Endothelial cell of umbilical vein (primary cell): ENCODE results near the gene COL26A1. TPM values are rescaled to one million over a fixed set of nuclear protein-coding genes. Genes with fewer than 3 reads are reported as not detected.

Experiments used
- BruUV-seq: library from RNA; stranded (reverse); fragments of 400-500 nt; replicated peaks from 2 replicates; lab custom pipeline; 2021; lab: Mats Ljungman, UMichigan
- CTCF ChIA-PET: fragments of 300-600, 350-600 bp; sonication (Branson Sonifier 250); formaldehyde crosslinking; loops from one replicate; lab custom pipeline; 2021; ENCODE audit warnings: antibody characterized with exemption, inconsistent platforms; lab: Charles Lee
- POLR2A ChIA-PET: fragments of 300-600, 350-600 bp; sonication (Branson Sonifier 250); formaldehyde crosslinking; loops from one replicate; lab custom pipeline; 2021; ENCODE audit warnings: antibody characterized with exemption, inconsistent platforms; lab: Charles Lee
- DNase-seq: peaks from one replicate; pipeline ENCODE4 v3.0.0-alpha.2; 2011; ENCODE audit warnings: low read depth, low spot score
- FAIRE-seq: peaks from 2 replicates; lab custom pipeline; 2011; peaks lifted over from hg19 to GRCh38; lab: Jason Lieb, UNC
- H2AFZ ChIP-seq: 2 replicates; pipeline ENCODE4 v1.6.0; 2012; ENCODE audit warnings: low read depth, low read length, control low read depth, inconsistent platforms
- H3K27ac ChIP-seq: 2 replicates; pipeline ENCODE4 v1.5.1; 2011; ENCODE audit warnings: low read depth, mild to moderate bottlenecking, control low read depth, low read length, moderate library complexity; ENCODE audit not compliant: insufficient read depth
- H3K27me3 ChIP-seq, 2 experiments: 2 replicates each; pipeline versions ENCODE4 v1.6.0 to v1.6.1; 2011; ENCODE audit warnings: low read length in 2 of 2, mixed read lengths in 1 of 2; ENCODE audit not compliant: control insufficient read depth in 2 of 2, insufficient read depth in 2 of 2
- H3K36me3 ChIP-seq, 2 experiments: 2 replicates in 1 of 2; 3 replicates in 1 of 2; pipeline ENCODE4 v1.5.1; 2011; ENCODE audit warnings: low read length in 2 of 2, mild to moderate bottlenecking in 1 of 2, moderate library complexity in 1 of 2; ENCODE audit not compliant: control insufficient read depth in 2 of 2, insufficient read depth in 2 of 2; ENCODE audit errors: extremely low read depth in 1 of 2
- H3K4me1 ChIP-seq: 3 replicates; pipeline ENCODE4 v1.5.1; 2011; ENCODE audit warnings: mild to moderate bottlenecking, low read length; ENCODE audit not compliant: control insufficient read depth, insufficient read depth; ENCODE audit errors: extremely low read depth
- H3K4me2 ChIP-seq: 2 replicates; pipeline ENCODE4 v1.6.1; 2011; ENCODE audit warnings: low read length, control low read depth, mixed read lengths; ENCODE audit not compliant: insufficient read depth
- H3K4me3 ChIP-seq, 3 experiments: fragments of 200-600 bp in 1 of 3; sonication (generic), shearing (Covaris generic) in 1 of 3; replicated peaks in 1 of 3; 2 replicates each; pipeline ENCODE4 v1.5.1; 2011 to 2016; ENCODE audit warnings: control low read depth in 3 of 3, low read length in 3 of 3, mild to moderate bottlenecking in 2 of 3, inconsistent platforms in 1 of 3, low read depth in 1 of 3, moderate library complexity in 1 of 3; ENCODE audit not compliant: insufficient read depth in 1 of 3
- H3K79me2 ChIP-seq: 2 replicates; pipeline ENCODE4 v1.6.0; 2012; ENCODE audit warnings: low read length, inconsistent platforms; ENCODE audit not compliant: control insufficient read depth, insufficient read depth
- H3K9ac ChIP-seq: replicated peaks from 2 replicates; pipeline ENCODE3; 2011; ENCODE audit warnings: low read length, control low read depth; ENCODE audit not compliant: insufficient read depth; ENCODE audit errors: extremely low read depth
- H3K9me1 ChIP-seq: replicated peaks from 3 replicates; pipeline ENCODE4 v1.6.0; 2011; ENCODE audit warnings: mild to moderate bottlenecking, low read length; ENCODE audit not compliant: control insufficient read depth, insufficient read depth; ENCODE audit errors: extremely low read depth
- H3K9me3 ChIP-seq: replicated peaks from 2 replicates; pipeline ENCODE4 v1.5.1; 2012; ENCODE audit warnings: low read length, inconsistent platforms; ENCODE audit not compliant: control insufficient read depth, insufficient read depth
- H4K20me1 ChIP-seq: replicated peaks from 2 replicates; pipeline ENCODE3; 2011; ENCODE audit warnings: mild to moderate bottlenecking, low read length; ENCODE audit not compliant: control insufficient read depth, insufficient read depth; ENCODE audit errors: extremely low read depth
- EZH2 ChIP-seq: IDR thresholded peaks from 2 replicates; pipeline ENCODE4 v1.6.1; 2012; ENCODE audit warnings: borderline replicate concordance, low read depth, mild to moderate bottlenecking, moderate library complexity, low read length, inconsistent platforms; ENCODE audit not compliant: severe bottlenecking
- FOS ChIP-seq: IDR thresholded peaks from 2 replicates; pipeline ENCODE4 v1.6.1; 2011; ENCODE audit warnings: mild to moderate bottlenecking, low read length, moderate library complexity, borderline replicate concordance; ENCODE audit not compliant: insufficient read depth
- GATA2 ChIP-seq: IDR thresholded peaks from 2 replicates; pipeline ENCODE4 v1.7.0; 2011; ENCODE audit warnings: low read depth, mild to moderate bottlenecking, moderate library complexity, mixed read lengths, low read length; ENCODE audit not compliant: insufficient read length, insufficient read depth
- JUN ChIP-seq: IDR thresholded peaks from 2 replicates; pipeline ENCODE4 v1.6.1; 2011; ENCODE audit warnings: borderline replicate concordance, low read depth; ENCODE audit not compliant: insufficient read length, insufficient read depth
- MYC ChIP-seq: IDR thresholded peaks from one replicate; pipeline ENCODE4 v1.6.1; 2011; ENCODE audit warnings: mild to moderate bottlenecking, low read depth, low read length
- POLR2A ChIP-seq: IDR thresholded peaks from 2 replicates; pipeline ENCODE4 v1.6.1; 2012; ENCODE audit warnings: low read depth, mild to moderate bottlenecking, control low read depth, low read length
- POLR2AphosphoS5 ChIP-seq: IDR thresholded peaks from 2 replicates; pipeline ENCODE4 v1.6.1; 2012; ENCODE audit warnings: low read depth, mild to moderate bottlenecking, control low read depth, low read length, moderate library complexity; ENCODE audit not compliant: insufficient read depth
- dilution Hi-C: fragments of 300-500 bp; cut with MboI; formaldehyde crosslinking; loops from one replicate; pipeline ENCODE4 v1.15.0; 2019; ENCODE audit warnings: low sequenced_read_pairs; ENCODE audit not compliant: extremely low pct_ligation_motif_present
- intact Hi-C: fragments of 100-400 bp; cut with micrococcal nuclease; formaldehyde crosslinking; loops from one replicate; pipeline ENCODE4 v1.10.0; 2022
- polyA plus RNA-seq, 4 experiments: library from polyadenylated mRNA; depleted of rRNA in 3 of 4; stranded (reverse) in 3 of 4; unstranded in 1 of 4; fragments of >200 nt; gene quantifications; 2 replicates each; pipeline versions ENCODE4 v1.2.1 to v1.2.3, GENCODE V29; 2011 to 2012; ENCODE audit warnings: missing spikeins in 1 of 4
- total RNA-seq: library from RNA; stranded (reverse); gene quantifications from 2 replicates; pipeline ENCODE4 v1.2.3, GENCODE V29; 2021
- TF ChIP-seq, protein P1 (sequence below), 2 donors: IDR thresholded peaks; 1 replicate in 1 of 2; 2 replicates in 1 of 2; pipeline ENCODE4 v1.5.1; 2011; ENCODE audit warnings: low read length in 2 of 2, mild to moderate bottlenecking in 2 of 2, moderate library complexity in 2 of 2, control low read depth in 1 of 2, inconsistent platforms in 1 of 2, low read depth in 1 of 2; ENCODE audit not compliant: insufficient read depth in 1 of 2; ENCODE audit errors: extremely low read depth in 1 of 2
- TF ChIP-seq, protein P2 (sequence below): IDR thresholded peaks from 2 replicates; pipeline ENCODE4 v1.6.1; 2011; ENCODE audit not compliant: insufficient read depth, insufficient read length

COL26A1 gene
- total and polyA plus RNA-seq, 2 donors (not counting 3 experiments of a cell fraction or from before 2014, with no cell fraction given): not detected

DNA sequence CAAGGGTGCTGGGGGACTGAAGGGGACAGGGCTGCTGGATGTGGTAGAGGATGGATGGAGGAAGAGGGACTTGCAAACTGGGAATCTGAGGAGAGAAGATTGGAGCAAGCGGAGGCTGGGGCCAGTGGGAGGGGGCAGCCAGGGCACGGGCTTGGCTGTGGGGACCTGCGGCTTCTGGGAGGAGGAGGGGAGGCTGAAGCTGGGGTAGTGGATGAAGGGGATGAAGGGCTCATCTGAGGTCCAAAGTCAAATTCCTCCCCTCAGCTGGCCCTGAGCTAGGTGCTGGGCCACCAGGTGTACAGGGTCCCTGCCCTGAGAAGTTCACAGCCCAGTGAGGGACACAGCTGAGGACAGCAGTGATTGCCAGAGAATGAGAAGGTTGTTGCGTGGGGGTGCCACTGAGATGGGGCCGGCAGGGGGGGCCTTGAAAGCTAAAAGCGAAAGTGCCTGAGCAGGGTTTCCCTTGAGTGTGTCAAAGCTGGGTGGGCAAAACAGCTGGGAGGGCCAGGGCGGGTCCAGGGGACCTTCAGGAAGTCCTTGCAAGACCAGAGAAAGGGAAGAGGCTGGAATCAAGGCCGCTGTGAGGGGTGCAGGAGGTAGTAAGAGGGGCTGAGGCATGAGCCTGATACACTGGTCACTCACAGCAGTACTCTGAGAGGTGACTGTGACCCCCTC is 191.2 kb downstream of the COL26A1 start:
- TF ChIP-seq POLR2A (no peak), JUN (no peak), EZH2 (no peak), POLR2AphosphoS5 (no peak), GATA2 (no peak), MYC (no peak), FOS (no peak)
- TF ChIP-seq, protein P1, sequence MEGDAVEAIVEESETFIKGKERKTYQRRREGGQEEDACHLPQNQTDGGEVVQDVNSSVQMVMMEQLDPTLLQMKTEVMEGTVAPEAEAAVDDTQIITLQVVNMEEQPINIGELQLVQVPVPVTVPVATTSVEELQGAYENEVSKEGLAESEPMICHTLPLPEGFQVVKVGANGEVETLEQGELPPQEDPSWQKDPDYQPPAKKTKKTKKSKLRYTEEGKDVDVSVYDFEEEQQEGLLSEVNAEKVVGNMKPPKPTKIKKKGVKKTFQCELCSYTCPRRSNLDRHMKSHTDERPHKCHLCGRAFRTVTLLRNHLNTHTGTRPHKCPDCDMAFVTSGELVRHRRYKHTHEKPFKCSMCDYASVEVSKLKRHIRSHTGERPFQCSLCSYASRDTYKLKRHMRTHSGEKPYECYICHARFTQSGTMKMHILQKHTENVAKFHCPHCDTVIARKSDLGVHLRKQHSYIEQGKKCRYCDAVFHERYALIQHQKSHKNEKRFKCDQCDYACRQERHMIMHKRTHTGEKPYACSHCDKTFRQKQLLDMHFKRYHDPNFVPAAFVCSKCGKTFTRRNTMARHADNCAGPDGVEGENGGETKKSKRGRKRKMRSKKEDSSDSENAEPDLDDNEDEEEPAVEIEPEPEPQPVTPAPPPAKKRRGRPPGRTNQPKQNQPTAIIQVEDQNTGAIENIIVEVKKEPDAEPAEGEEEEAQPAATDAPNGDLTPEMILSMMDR (IDR thresholded peaks at IDR 0.05; ENCODE audit: extremely low read depth in 1 of 2, insufficient read depth in 1 of 2, low read depth in 1 of 2, low read length in 2 of 2): no peak
- TF ChIP-seq, protein P2, sequence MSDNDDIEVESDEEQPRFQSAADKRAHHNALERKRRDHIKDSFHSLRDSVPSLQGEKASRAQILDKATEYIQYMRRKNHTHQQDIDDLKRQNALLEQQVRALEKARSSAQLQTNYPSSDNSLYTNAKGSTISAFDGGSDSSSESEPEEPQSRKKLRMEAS: no peak
- Histone ChIP-seq H3K4me2 (no peak overlapping the region), H3K9me1 (no peaks in the 10 kb centered on the region), H4K20me1 (no peaks in the 10 kb centered on the region), H2AFZ (no peak overlapping the region), H3K36me3 (no peaks in the 10 kb centered on the region), H3K27ac (no peak overlapping the region), H3K9me3 (no peaks in the 10 kb centered on the region), H3K4me1 (no peaks in the 10 kb centered on the region), H3K4me3 (no peak overlapping the region), H3K27me3 (no peaks in the 10 kb centered on the region), H3K79me2 (no peaks in the 10 kb centered on the region), H3K9ac (no peak overlapping the region)
- CTCF ChIA-PET: interaction anchor here (2.9 kb wide), 1 partner anchor 11 kb away, joined by 13 read pairs; no protein-coding TSS in a partner anchor
- no TSS peak for BruUV-seq
- POLR2A ChIA-PET: no interaction called here
- FAIRE-seq (no peak), DNase-seq (no peak)
- intact Hi-C loops: no loop called here
- dilution Hi-C loops: no loop called here
